ENCODE results near the gene EZR. TPM values are rescaled to one million over a fixed set of nuclear protein-coding genes. Genes with fewer than 3 reads are reported as not detected.

EZR gene
- total and polyA plus RNA-seq, 10 of the 15 experiments (the other 5 are each of a cell fraction or from before 2014, with no cell fraction given), result 79.1 to 282 (median 161) TPM

DNA sequence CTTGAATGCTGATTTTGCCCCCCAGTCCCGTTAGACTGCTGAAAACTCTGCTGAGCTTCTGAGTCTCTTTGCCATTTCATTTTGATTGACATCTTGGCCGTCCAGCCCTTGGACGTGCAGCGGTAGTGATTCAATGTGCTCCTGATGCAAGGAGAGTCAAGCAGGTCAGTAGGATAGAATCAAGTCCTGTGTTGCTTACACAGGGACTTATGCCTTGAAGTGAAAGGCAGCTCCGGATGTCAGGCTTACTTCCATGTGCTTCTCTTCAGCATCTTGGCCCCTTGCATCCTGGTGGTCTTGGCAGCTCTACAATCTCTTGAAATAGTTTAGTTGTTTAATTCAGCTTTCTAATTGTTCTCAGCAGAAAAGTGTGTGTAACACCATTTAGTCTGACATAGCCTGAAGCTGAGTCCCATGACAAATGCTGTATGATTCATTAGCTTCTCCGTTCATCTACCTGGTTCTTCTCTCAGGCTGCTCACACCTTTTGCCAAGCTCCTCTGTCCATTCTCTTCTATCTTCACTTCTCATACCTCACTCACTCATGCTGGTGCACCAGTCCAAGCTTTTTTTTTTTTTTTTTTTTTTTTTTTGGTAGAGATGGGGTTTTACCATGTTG lies 76.0 kb downstream of the EZR start:
- ChIA-PET CTCF (interaction anchor here (1.0 kb wide), 1 partner anchor 227 kb away, joined by 4 read pairs; no protein-coding TSS in a partner anchor), POLR2A (interaction anchor here (0.5 to 0.7 kb wide), 4 partner anchors 12 to 207 kb away, joined by 3 to 8 read pairs (median 4); no protein-coding TSS in a partner anchor), RAD21 (ENCODE audit: unreplicated experiment) (interaction anchor here (0.8 to 1.4 kb wide), 4 partner anchors 9 to 42 kb away, joined by 3 to 5 read pairs (median 4); no protein-coding TSS in a partner anchor), SMC1A (ENCODE audit: uncharacterized antibody, unreplicated experiment) (interaction anchor here (0.6 to 1.8 kb wide), 6 partner anchors 8 to 229 kb away, joined by 3 to 6 read pairs (median 4); no protein-coding TSS in a partner anchor)
- ATAC-seq (no peak), DNase-seq (ENCODE audit: low read depth, low spot score) (no peak), FAIRE-seq (no peak)
- Histone ChIP-seq H4K20me1 (ENCODE audit: control insufficient read depth, insufficient read depth) (no peaks in the 10 kb centered on the region), H3K4me2 (ENCODE audit: control insufficient read depth, insufficient read depth) (no peak overlapping the region), H2AFZ (ENCODE audit: control insufficient read depth, low read depth, low read length) (no peak overlapping the region), H3K79me2 (ENCODE audit: control insufficient read depth, insufficient read depth, low read length) (no peaks in the 10 kb centered on the region), H3K27me3 (replicated peaks in 1 of 2; ENCODE audit: control insufficient read depth in 2 of 2, insufficient read depth in 2 of 2, low read length in 1 of 2) (no peaks in the 10 kb centered on the region), H3K4me1 (ENCODE audit: control insufficient read depth, insufficient read depth, low read length) (no peaks in the 10 kb centered on the region), H3K4me3 (no peak overlapping the region), H3K36me3 (ENCODE audit: control insufficient read depth in 2 of 2, insufficient read depth in 2 of 2, low read length in 1 of 2) (no peaks in the 10 kb centered on the region), H3K9ac (ENCODE audit: control insufficient read depth, insufficient read depth, low read length) (no peak overlapping the region), H3K9me3 (replicated peaks; ENCODE audit: control insufficient read depth, insufficient read depth, low read length) (no peaks in the 10 kb centered on the region; the same call in 2 of the 3 replicates), H3K27ac (ENCODE audit: control insufficient read depth, insufficient read depth) (no peak overlapping the region)
- in situ Hi-C loops (cut with MboI), result no loop called here
- no TSS peak for BruUV-seq (replicated peaks)
- 87% methylated on average over 6 of the region's 6 CpGs for WGBS (ENCODE audit: insufficient coverage, insufficient replicate concordance, low lambda C conversion rate, missing lambda C conversion rate)
- TF ChIP-seq EZH2 (IDR thresholded peaks at IDR 0.05; ENCODE audit: borderline replicate concordance, control insufficient read depth, low read depth, low read length) (no peak), POLR2AphosphoS5 (IDR thresholded peaks at IDR 0.05; ENCODE audit: low read length) (no peak), RUNX3 (IDR thresholded peaks at IDR 0.05; ENCODE audit: low read length) (no peak), PML (IDR thresholded peaks at IDR 0.05; ENCODE audit: low read length) (no peak), LARP7 (IDR thresholded peaks at IDR 0.05) (no peak), BRCA1 (IDR thresholded peaks at IDR 0.05; ENCODE audit: low read depth, low read length) (no peak), POU2F2 (IDR thresholded peaks at IDR 0.05; ENCODE audit: borderline replicate concordance, low read depth, low read length) (no peak), HDGF (IDR thresholded peaks at IDR 0.05) (no peak), BMI1 (IDR thresholded peaks at IDR 0.05; ENCODE audit: borderline replicate concordance) (no peak), TCF12 (IDR thresholded peaks at IDR 0.05; ENCODE audit: low read depth, low read length) (no peak), ZNF622 (IDR thresholded peaks at IDR 0.05) (no peak), POLR2A (IDR thresholded peaks at IDR 0.05; ENCODE audit: low read depth, low read length) (no peak)
- TF ChIP-seq, protein P1, sequence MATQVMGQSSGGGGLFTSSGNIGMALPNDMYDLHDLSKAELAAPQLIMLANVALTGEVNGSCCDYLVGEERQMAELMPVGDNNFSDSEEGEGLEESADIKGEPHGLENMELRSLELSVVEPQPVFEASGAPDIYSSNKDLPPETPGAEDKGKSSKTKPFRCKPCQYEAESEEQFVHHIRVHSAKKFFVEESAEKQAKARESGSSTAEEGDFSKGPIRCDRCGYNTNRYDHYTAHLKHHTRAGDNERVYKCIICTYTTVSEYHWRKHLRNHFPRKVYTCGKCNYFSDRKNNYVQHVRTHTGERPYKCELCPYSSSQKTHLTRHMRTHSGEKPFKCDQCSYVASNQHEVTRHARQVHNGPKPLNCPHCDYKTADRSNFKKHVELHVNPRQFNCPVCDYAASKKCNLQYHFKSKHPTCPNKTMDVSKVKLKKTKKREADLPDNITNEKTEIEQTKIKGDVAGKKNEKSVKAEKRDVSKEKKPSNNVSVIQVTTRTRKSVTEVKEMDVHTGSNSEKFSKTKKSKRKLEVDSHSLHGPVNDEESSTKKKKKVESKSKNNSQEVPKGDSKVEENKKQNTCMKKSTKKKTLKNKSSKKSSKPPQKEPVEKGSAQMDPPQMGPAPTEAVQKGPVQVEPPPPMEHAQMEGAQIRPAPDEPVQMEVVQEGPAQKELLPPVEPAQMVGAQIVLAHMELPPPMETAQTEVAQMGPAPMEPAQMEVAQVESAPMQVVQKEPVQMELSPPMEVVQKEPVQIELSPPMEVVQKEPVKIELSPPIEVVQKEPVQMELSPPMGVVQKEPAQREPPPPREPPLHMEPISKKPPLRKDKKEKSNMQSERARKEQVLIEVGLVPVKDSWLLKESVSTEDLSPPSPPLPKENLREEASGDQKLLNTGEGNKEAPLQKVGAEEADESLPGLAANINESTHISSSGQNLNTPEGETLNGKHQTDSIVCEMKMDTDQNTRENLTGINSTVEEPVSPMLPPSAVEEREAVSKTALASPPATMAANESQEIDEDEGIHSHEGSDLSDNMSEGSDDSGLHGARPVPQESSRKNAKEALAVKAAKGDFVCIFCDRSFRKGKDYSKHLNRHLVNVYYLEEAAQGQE (IDR thresholded peaks at IDR 0.05; ENCODE audit: low read depth, low read length), result no peak
- TF ChIP-seq, protein P2, sequence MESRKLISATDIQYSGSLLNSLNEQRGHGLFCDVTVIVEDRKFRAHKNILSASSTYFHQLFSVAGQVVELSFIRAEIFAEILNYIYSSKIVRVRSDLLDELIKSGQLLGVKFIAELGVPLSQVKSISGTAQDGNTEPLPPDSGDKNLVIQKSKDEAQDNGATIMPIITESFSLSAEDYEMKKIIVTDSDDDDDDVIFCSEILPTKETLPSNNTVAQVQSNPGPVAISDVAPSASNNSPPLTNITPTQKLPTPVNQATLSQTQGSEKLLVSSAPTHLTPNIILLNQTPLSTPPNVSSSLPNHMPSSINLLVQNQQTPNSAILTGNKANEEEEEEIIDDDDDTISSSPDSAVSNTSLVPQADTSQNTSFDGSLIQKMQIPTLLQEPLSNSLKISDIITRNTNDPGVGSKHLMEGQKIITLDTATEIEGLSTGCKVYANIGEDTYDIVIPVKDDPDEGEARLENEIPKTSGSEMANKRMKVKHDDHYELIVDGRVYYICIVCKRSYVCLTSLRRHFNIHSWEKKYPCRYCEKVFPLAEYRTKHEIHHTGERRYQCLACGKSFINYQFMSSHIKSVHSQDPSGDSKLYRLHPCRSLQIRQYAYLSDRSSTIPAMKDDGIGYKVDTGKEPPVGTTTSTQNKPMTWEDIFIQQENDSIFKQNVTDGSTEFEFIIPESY (IDR thresholded peaks at IDR 0.05), result no peak
- TF ChIP-seq, protein P3, sequence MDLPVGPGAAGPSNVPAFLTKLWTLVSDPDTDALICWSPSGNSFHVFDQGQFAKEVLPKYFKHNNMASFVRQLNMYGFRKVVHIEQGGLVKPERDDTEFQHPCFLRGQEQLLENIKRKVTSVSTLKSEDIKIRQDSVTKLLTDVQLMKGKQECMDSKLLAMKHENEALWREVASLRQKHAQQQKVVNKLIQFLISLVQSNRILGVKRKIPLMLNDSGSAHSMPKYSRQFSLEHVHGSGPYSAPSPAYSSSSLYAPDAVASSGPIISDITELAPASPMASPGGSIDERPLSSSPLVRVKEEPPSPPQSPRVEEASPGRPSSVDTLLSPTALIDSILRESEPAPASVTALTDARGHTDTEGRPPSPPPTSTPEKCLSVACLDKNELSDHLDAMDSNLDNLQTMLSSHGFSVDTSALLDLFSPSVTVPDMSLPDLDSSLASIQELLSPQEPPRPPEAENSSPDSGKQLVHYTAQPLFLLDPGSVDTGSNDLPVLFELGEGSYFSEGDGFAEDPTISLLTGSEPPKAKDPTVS (IDR thresholded peaks at IDR 0.05; ENCODE audit: low read depth, low read length), result no peak
- intact Hi-C loops (cut with micrococcal nuclease; ENCODE audit: unreplicated experiment), result no loop called here
